NCI-H526 (cell line): ENCODE data around the gene SLC37A2.
A peak's percentile ranks its signal among the peaks of the same experiment; 100 is the strongest.
"Not testable (repeated sequence)": the region's sequence is repeated elsewhere in the genome, so short reads cannot be mapped to it uniquely, and the experiment has no call there.

Experiments used
- DNase-seq, 2 experiments: peaks; one replicate each; lab custom pipeline; 2025; lab: John Stamatoyannopoulos, UW

SLC37A2 gene

GRCh38 chr11:125062931-125063428 lies at the start of gene SLC37A2:
SLC37A2 (plus strand) TSS chr11:125063305; CDS start chr11:125063368, 63 bp downstream.
- peak; percentile 43 to 84 for DNase-seq

- DNase-seq: no peak
Observed at GRCh38 chr11:125016413-125016812, 46.7 kb upstream of the SLC37A2 start.

- no peak for DNase-seq
Observed at GRCh38 chr11:125020342-125020741, 42.8 kb upstream of the SLC37A2 start.

- no peak for DNase-seq
Observed at GRCh38 chr11:125022551-125022950, 40.6 kb upstream of the SLC37A2 start.

GRCh38 chr11:125025968-125026367 lies 37.1 kb upstream of the SLC37A2 start:
- no peak for DNase-seq

- not testable (repeated sequence) for DNase-seq
Observed at GRCh38 chr11:125029431-125029830, 33.7 kb upstream of the SLC37A2 start.

GRCh38 chr11:125036933-125037332 lies 26.2 kb upstream of the SLC37A2 start:
- DNase-seq: no peak

GRCh38 chr11:125049164-125049792 lies 13.8 kb upstream of the SLC37A2 start:
- no peak for DNase-seq

GRCh38 chr11:125052047-125052446 lies 11.1 kb upstream of the SLC37A2 start:
- DNase-seq: no peak

- no peak for DNase-seq
Observed at GRCh38 chr11:125053167-125053566, 9.9 kb upstream of the SLC37A2 start.

GRCh38 chr11:125055107-125055715 lies 7.9 kb upstream of the SLC37A2 start:
- no peak for DNase-seq

GRCh38 chr11:125056111-125056510 lies 7.0 kb upstream of the SLC37A2 start:
- not testable (repeated sequence) for DNase-seq

GRCh38 chr11:125056931-125057692 lies 6.0 kb upstream of the SLC37A2 start:
- DNase-seq: peak in 1 of 2 experiments; percentile 25

GRCh38 chr11:125057693-125058016 lies 5.5 kb upstream of the SLC37A2 start:
- DNase-seq: no peak

- DNase-seq: no peak
Observed at GRCh38 chr11:125061281-125061680, 1.8 kb upstream of the SLC37A2 start.

- peak in 1 of 2 experiments; percentile 43 for DNase-seq
Observed at GRCh38 chr11:125062218-125062930, 731 bp upstream of the SLC37A2 start.

GRCh38 chr11:125063429-125064043 lies 431 bp downstream of the SLC37A2 start:
- no peak for DNase-seq

GRCh38 chr11:125064070-125064469 lies 965 bp downstream of the SLC37A2 start:
- DNase-seq: no peak

- no peak for DNase-seq
Observed at GRCh38 chr11:125068368-125068767, 5.3 kb downstream of the SLC37A2 start.

- no peak for DNase-seq
Observed at GRCh38 chr11:125069008-125069407, 5.9 kb downstream of the SLC37A2 start.

- no peak for DNase-seq
Observed at GRCh38 chr11:125069796-125070195, 6.7 kb downstream of the SLC37A2 start.

GRCh38 chr11:125070699-125071254 lies 7.7 kb downstream of the SLC37A2 start:
- DNase-seq: no peak
